H1 (cell line): ENCODE data around the gene TMEM44.

Source experiments
- CTCF ChIP-seq, 3 experiments: IDR thresholded peaks; 1 replicate in 2 of 3; 2 replicates in 1 of 3; pipeline versions ENCODE4 v1.5.1 to v1.6.1; 2011; ENCODE audit warnings: low read length in 3 of 3, mild to moderate bottlenecking in 3 of 3, inconsistent platforms in 2 of 3, low read depth in 1 of 3, moderate library complexity in 1 of 3; ENCODE audit not compliant: insufficient read depth in 1 of 3; ENCODE audit errors: control extremely low read depth in 1 of 3
- E2F6 ChIP-seq: IDR thresholded peaks from 2 replicates; pipeline ENCODE4 v1.6.1; 2012; ENCODE audit warnings: inconsistent platforms
- EGR1 ChIP-seq: IDR thresholded peaks from 2 replicates; pipeline ENCODE4 v1.6.1; 2011; ENCODE audit warnings: low read depth, low read length, borderline replicate concordance
- EP300 ChIP-seq, 2 experiments: IDR thresholded peaks; 1 replicate in 1 of 2; 2 replicates in 1 of 2; pipeline ENCODE4 v1.6.1; 2011 to 2012; ENCODE audit warnings: low read depth in 2 of 2, low read length in 2 of 2, mild to moderate bottlenecking in 2 of 2, borderline replicate concordance in 1 of 2, inconsistent platforms in 1 of 2, moderate library complexity in 1 of 2
- JUND ChIP-seq: IDR thresholded peaks from 2 replicates; pipeline ENCODE4 v1.6.1; 2011; ENCODE audit warnings: mild to moderate bottlenecking, improper control_type of control experiment, low read length
- POLR2A ChIP-seq, 2 experiments: IDR thresholded peaks; 1 replicate in 1 of 2; 2 replicates in 1 of 2; pipeline ENCODE4 v1.6.1; 2011; ENCODE audit warnings: low read depth in 2 of 2, low read length in 2 of 2, mild to moderate bottlenecking in 2 of 2; ENCODE audit errors: control extremely low read depth in 1 of 2
- RAD21 ChIP-seq, 2 experiments: IDR thresholded peaks in 1 of 2; conservative IDR thresholded peaks in 1 of 2; 2 replicates each; pipeline ENCODE4 v1.6.1; 2011; ENCODE audit warnings: low read depth in 2 of 2, low read length in 2 of 2, improper control_type of control experiment in 1 of 2, inconsistent platforms in 1 of 2, mild to moderate bottlenecking in 1 of 2, moderate library complexity in 1 of 2

- TF ChIP-seq E2F6 (no peak), EGR1 (no peak), POLR2A (IDR thresholded peaks at IDR 0.05; ENCODE audit: control extremely low read depth in 1 of 2, low read depth in 2 of 2, low read length in 2 of 2) (no peak), CTCF (IDR thresholded peaks at IDR 0.05; ENCODE audit: control extremely low read depth in 1 of 3, insufficient read depth in 1 of 3, low read depth in 1 of 3, low read length in 3 of 3) (no peak), JUND (no peak), EP300 (IDR thresholded peaks at IDR 0.05; ENCODE audit: borderline replicate concordance in 1 of 2, low read depth in 2 of 2, low read length in 2 of 2) (no peak), RAD21 (IDR thresholded peaks at IDR 0.05 in 1 of 2, conservative IDR thresholded peaks at IDR 0.05 in 1 of 2; ENCODE audit: low read depth in 2 of 2, low read length in 2 of 2) (no peak)
Observed at GRCh38 chr3:194606941-194607340, 26.3 kb downstream of the TMEM44 start.
